Measurements from ENCODE around the gene UTP14C. TPM values are rescaled to one million over a fixed set of nuclear protein-coding genes. Genes with fewer than 3 reads are reported as not detected.

UTP14C gene
- total and polyA plus RNA-seq, 4 donors, result 5.8 to 18.7 (median 9.6) TPM

DNA sequence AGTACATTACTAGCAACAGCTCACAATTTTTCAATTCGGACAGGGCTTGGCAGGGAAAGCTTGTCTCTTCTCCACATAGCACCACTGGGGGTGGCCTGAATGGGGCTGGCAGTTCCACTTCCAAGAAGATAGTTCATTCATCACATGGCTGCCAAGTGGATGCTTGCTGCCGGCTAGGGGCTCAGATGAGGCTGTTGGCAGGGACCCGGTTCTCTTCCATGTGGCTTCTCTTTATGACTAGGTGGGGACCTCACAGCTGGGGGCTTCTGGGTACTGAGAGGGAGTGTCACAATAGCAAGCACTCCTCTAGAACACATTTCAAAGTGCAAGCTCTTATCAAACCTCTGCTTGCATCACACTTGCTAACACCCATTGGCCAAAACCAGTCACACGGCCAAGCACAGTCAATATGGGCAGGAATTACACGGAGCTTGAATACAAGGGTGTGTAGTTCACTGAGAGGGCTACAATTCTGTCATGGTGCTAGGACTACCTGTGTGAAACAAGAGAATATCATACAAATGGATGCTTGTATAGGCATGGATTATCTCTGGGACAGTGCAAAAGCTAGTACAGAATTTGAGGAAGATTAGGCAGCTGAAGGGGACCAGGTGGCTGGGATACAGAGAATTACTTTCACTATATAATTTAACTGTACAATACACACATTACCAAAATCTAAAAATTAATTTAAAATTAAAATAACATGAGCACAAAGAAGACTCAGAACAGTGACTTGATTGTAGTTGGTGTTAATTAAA lies 45.5 kb upstream of the UTP14C start:
- TF ChIP-seq FOXA1 (IDR thresholded peaks at IDR 0.05), result peak; percentile 98
- TF ChIP-seq FOXA2 (IDR thresholded peaks at IDR 0.05), result peak; percentile 98
- peak in 1 of 2 donors; percentile 39 for TF ChIP-seq JUND (IDR thresholded peaks at IDR 0.05)
- peak; percentile 83 for TF ChIP-seq SP1 (IDR thresholded peaks at IDR 0.05)
- TF ChIP-seq RAD21 (IDR thresholded peaks at IDR 0.05), result peak in 1 of 2 donors; percentile 41
- TF ChIP-seq, protein P1, sequence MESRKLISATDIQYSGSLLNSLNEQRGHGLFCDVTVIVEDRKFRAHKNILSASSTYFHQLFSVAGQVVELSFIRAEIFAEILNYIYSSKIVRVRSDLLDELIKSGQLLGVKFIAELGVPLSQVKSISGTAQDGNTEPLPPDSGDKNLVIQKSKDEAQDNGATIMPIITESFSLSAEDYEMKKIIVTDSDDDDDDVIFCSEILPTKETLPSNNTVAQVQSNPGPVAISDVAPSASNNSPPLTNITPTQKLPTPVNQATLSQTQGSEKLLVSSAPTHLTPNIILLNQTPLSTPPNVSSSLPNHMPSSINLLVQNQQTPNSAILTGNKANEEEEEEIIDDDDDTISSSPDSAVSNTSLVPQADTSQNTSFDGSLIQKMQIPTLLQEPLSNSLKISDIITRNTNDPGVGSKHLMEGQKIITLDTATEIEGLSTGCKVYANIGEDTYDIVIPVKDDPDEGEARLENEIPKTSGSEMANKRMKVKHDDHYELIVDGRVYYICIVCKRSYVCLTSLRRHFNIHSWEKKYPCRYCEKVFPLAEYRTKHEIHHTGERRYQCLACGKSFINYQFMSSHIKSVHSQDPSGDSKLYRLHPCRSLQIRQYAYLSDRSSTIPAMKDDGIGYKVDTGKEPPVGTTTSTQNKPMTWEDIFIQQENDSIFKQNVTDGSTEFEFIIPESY (IDR thresholded peaks at IDR 0.05), result peak; percentile 42
- no peak for TF ChIP-seq NR2F2 (IDR thresholded peaks at IDR 0.05)
- peak; percentile 82 for TF ChIP-seq HNF4G (IDR thresholded peaks at IDR 0.05)
- TF ChIP-seq RXRA (IDR thresholded peaks at IDR 0.05), result peak; percentile 50 to 74
- TF ChIP-seq, protein P2, sequence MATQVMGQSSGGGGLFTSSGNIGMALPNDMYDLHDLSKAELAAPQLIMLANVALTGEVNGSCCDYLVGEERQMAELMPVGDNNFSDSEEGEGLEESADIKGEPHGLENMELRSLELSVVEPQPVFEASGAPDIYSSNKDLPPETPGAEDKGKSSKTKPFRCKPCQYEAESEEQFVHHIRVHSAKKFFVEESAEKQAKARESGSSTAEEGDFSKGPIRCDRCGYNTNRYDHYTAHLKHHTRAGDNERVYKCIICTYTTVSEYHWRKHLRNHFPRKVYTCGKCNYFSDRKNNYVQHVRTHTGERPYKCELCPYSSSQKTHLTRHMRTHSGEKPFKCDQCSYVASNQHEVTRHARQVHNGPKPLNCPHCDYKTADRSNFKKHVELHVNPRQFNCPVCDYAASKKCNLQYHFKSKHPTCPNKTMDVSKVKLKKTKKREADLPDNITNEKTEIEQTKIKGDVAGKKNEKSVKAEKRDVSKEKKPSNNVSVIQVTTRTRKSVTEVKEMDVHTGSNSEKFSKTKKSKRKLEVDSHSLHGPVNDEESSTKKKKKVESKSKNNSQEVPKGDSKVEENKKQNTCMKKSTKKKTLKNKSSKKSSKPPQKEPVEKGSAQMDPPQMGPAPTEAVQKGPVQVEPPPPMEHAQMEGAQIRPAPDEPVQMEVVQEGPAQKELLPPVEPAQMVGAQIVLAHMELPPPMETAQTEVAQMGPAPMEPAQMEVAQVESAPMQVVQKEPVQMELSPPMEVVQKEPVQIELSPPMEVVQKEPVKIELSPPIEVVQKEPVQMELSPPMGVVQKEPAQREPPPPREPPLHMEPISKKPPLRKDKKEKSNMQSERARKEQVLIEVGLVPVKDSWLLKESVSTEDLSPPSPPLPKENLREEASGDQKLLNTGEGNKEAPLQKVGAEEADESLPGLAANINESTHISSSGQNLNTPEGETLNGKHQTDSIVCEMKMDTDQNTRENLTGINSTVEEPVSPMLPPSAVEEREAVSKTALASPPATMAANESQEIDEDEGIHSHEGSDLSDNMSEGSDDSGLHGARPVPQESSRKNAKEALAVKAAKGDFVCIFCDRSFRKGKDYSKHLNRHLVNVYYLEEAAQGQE (IDR thresholded peaks at IDR 0.05), result peak; percentile 76
- TF ChIP-seq, protein P3, sequence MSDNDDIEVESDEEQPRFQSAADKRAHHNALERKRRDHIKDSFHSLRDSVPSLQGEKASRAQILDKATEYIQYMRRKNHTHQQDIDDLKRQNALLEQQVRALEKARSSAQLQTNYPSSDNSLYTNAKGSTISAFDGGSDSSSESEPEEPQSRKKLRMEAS (IDR thresholded peaks at IDR 0.05), result peak; percentile 57
- TF ChIP-seq, protein P4, sequence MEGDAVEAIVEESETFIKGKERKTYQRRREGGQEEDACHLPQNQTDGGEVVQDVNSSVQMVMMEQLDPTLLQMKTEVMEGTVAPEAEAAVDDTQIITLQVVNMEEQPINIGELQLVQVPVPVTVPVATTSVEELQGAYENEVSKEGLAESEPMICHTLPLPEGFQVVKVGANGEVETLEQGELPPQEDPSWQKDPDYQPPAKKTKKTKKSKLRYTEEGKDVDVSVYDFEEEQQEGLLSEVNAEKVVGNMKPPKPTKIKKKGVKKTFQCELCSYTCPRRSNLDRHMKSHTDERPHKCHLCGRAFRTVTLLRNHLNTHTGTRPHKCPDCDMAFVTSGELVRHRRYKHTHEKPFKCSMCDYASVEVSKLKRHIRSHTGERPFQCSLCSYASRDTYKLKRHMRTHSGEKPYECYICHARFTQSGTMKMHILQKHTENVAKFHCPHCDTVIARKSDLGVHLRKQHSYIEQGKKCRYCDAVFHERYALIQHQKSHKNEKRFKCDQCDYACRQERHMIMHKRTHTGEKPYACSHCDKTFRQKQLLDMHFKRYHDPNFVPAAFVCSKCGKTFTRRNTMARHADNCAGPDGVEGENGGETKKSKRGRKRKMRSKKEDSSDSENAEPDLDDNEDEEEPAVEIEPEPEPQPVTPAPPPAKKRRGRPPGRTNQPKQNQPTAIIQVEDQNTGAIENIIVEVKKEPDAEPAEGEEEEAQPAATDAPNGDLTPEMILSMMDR (IDR thresholded peaks at IDR 0.05; ENCODE audit: low read depth, low read length, missing input control), result no peak
- TF ChIP-seq, protein P5, sequence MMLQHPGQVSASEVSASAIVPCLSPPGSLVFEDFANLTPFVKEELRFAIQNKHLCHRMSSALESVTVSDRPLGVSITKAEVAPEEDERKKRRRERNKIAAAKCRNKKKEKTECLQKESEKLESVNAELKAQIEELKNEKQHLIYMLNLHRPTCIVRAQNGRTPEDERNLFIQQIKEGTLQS (IDR thresholded peaks at IDR 0.05), result peak; percentile 72
- TF ChIP-seq HNF4A (conservative IDR thresholded peaks at IDR 0.05), result peak; percentile 93
- TF ChIP-seq TAF1 (conservative IDR thresholded peaks at IDR 0.05), result no peak
- TF ChIP-seq GABPA (IDR thresholded peaks at IDR 0.05 in 1 of 2, conservative IDR thresholded peaks at IDR 0.05 in 1 of 2), result no peak
- TF ChIP-seq EGR1 (IDR thresholded peaks at IDR 0.05; ENCODE audit: low read depth in 2 of 2), result no peak
- peak; percentile 76 for TF ChIP-seq YY1 (IDR thresholded peaks at IDR 0.05)
- no peaks in the 10 kb centered on the region for H3K9me3 ChIP-seq (ENCODE audit: control insufficient read depth in 4 of 4, low read length in 3 of 4)
- 34% methylated on average over 5 of the region's 5 CpGs for WGBS
- H3K27ac ChIP-seq (ENCODE audit: low read depth in 1 of 2, low read length in 2 of 2), result peak overlapping the region in 1 of 2 donors; percentile 78
- no peaks in the 10 kb centered on the region for H3K27me3 ChIP-seq (ENCODE audit: control insufficient read depth in 4 of 4, insufficient read depth in 4 of 4, low read length in 3 of 4)
- H3K4me1 ChIP-seq (ENCODE audit: control insufficient read depth in 4 of 4, insufficient read depth in 4 of 4, low read length in 3 of 4), result peaks cover 0 to 15% (median 6%) of the 10 kb centered on the region in 4 donors
- DNase-seq (ENCODE audit: low spot score), result peak; percentile 70
- peaks cover 0 to 5% (median 4%) of the 10 kb centered on the region in 4 donors for H3K36me3 ChIP-seq (ENCODE audit: control insufficient read depth in 4 of 4, insufficient read depth in 3 of 4, low read depth in 1 of 4, low read length in 3 of 4)
- H3K4me3 ChIP-seq (ENCODE audit: low read depth in 1 of 3, low read length in 3 of 3), result no peak overlapping the region
- no peak overlapping the region for H3K9ac ChIP-seq (ENCODE audit: low read depth in 1 of 2, low read length in 2 of 2)
